HepG2 (cell line): ENCODE data around the gene GGA2. TPM values are rescaled to one million over a fixed set of nuclear protein-coding genes. Genes with fewer than 3 reads are reported as not detected.

Source experiments
- ARID2 ChIP-seq: sonication (generic); formaldehyde crosslinking; IDR thresholded peaks from 2 replicates; pipeline ENCODE4 v1.8.1; 2022; ENCODE audit warnings: mild to moderate bottlenecking, missing genetic modification reagents, borderline replicate concordance
- GMEB1 ChIP-seq: sonication (generic); formaldehyde crosslinking; IDR thresholded peaks from 2 replicates; pipeline ENCODE4 v1.5.1; 2020; ENCODE audit warnings: missing genetic modification reagents, mild to moderate bottlenecking, borderline replicate concordance
- HBP1 ChIP-seq: IDR thresholded peaks from 2 replicates; pipeline ENCODE4 v1.6.1; 2016; ENCODE audit warnings: low read depth, control low read depth
- HNF4A ChIP-seq: sonication (generic); formaldehyde crosslinking; IDR thresholded peaks from 2 replicates; pipeline ENCODE4 v1.4.0; 2020; ENCODE audit warnings: missing genetic modification reagents
- MLX ChIP-seq: IDR thresholded peaks from 2 replicates; pipeline ENCODE4 v1.6.1; 2016
- NR3C1 ChIP-seq: sonication (generic); formaldehyde crosslinking; IDR thresholded peaks from 2 replicates; pipeline ENCODE4 v1.4.0; 2020; ENCODE audit warnings: missing genetic modification reagents
- RELA ChIP-seq: sonication (generic); formaldehyde crosslinking; IDR thresholded peaks from 2 replicates; pipeline ENCODE4 v1.4.0; 2020; ENCODE audit warnings: missing genetic modification reagents
- SP4 ChIP-seq: sonication (generic); formaldehyde crosslinking; IDR thresholded peaks from 2 replicates; pipeline ENCODE4 v1.8.1; 2023; ENCODE audit warnings: mild to moderate bottlenecking, missing genetic modification reagents
- SRF ChIP-seq: IDR thresholded peaks from 2 replicates; pipeline ENCODE4 v1.6.1; 2011; ENCODE audit warnings: mild to moderate bottlenecking, low read depth, low read length, moderate library complexity
- TARDBP ChIP-seq: sonication (generic); formaldehyde crosslinking; IDR thresholded peaks from 2 replicates; pipeline ENCODE4 v1.8.0; 2022; ENCODE audit warnings: mild to moderate bottlenecking, missing genetic modification reagents
- TFE3 ChIP-seq: IDR thresholded peaks from 2 replicates; pipeline ENCODE4 v1.6.1; 2016
- U2AF1 ChIP-seq: fragments of 200-400 bp; formaldehyde crosslinking; optimal IDR thresholded peaks from 2 replicates; pipeline ENCODE3; 2017; ENCODE audit warnings: mild to moderate bottlenecking, low read depth, low read length
- ZBTB10 ChIP-seq: sonication (generic); formaldehyde crosslinking; IDR thresholded peaks from 2 replicates; pipeline ENCODE4 v1.4.0; 2020; ENCODE audit warnings: missing genetic modification reagents, borderline replicate concordance
- ZFP82 ChIP-seq: sonication (generic); formaldehyde crosslinking; IDR thresholded peaks from 2 replicates; pipeline ENCODE4 v1.5.1; 2020; ENCODE audit warnings: mild to moderate bottlenecking, missing genetic modification reagents, borderline replicate concordance
- ZNF24 ChIP-seq: fragments of 450-650 bp; IDR thresholded peaks from 2 replicates; pipeline ENCODE4 v1.6.1; 2017; ENCODE audit warnings: antibody characterized with exemption, mild to moderate bottlenecking
- ZNF597 ChIP-seq: sonication (generic); formaldehyde crosslinking; IDR thresholded peaks from 2 replicates; pipeline ENCODE4 v1.5.0; 2020; ENCODE audit warnings: missing genetic modification reagents
- ZNF761 ChIP-seq: sonication (generic); formaldehyde crosslinking; conservative IDR thresholded peaks from 2 replicates; pipeline ENCODE4 v1.4.0; 2020; ENCODE audit warnings: mild to moderate bottlenecking, missing genetic modification reagents
- ZSCAN9 ChIP-seq: IDR thresholded peaks from 2 replicates; pipeline ENCODE4 v1.6.1; 2016; ENCODE audit warnings: borderline replicate concordance
- polyA plus RNA-seq, 8 experiments: library from polyadenylated mRNA; depleted of rRNA in 3 of 8; stranded (reverse) in 7 of 8; unstranded in 1 of 8; fragments of >200 nt; fragmentation: Illumina TruSeq in 4 of 8; extraction: Trizol in 4 of 8; gene quantifications; 2 replicates each; pipeline versions ENCODE4 v1.2.1 to v1.2.3, GENCODE V29; 2011 to 2016; ENCODE audit warnings: low read depth in 4 of 8, missing spikeins in 1 of 8, mixed read lengths in 1 of 8; ENCODE audit not compliant: insufficient read depth in 1 of 8
- total RNA-seq, 5 experiments: library from RNA; depleted of rRNA; stranded (reverse); fragments of >200 nt; fragmentation: Illumina TruSeq; extraction: Trizol; gene quantifications; 2 replicates each; pipeline ENCODE4 v1.2.3, GENCODE V29; 2016; ENCODE audit warnings: low read depth in 1 of 5

The GGA2 gene
- total and polyA plus RNA-seq, 2 of the 13 experiments (the other 11 are each of a cell fraction or from before 2014, with no cell fraction given): 51.5 to 69.8 TPM

GRCh38 chr16:23539984-23540816, 29.9 kb upstream of the GGA2 start (continued):
- peak; percentile 69; the same call in 1 of the 2 replicates for TF ChIP-seq HBP1
- TF ChIP-seq SRF: no peak
- TF ChIP-seq ZSCAN9: peak; percentile 99
- TF ChIP-seq NR3C1 (CRISPR knock-in tag): no peak
- peak; percentile 62; the same call in 1 of the 2 replicates for TF ChIP-seq SP4 (CRISPR knock-in tag)
- TF ChIP-seq TARDBP (CRISPR knock-in tag): peak; percentile 97
- TF ChIP-seq RELA (CRISPR knock-in tag): peak; percentile 80; the same call in 1 of the 2 replicates
- peak; percentile 97 for TF ChIP-seq ZFP82 (CRISPR knock-in tag)
- peak; percentile 87 for TF ChIP-seq ZNF24
- no peak for TF ChIP-seq ZNF761 (CRISPR knock-in tag)
- TF ChIP-seq U2AF1: no peak
- peak; percentile 72 for TF ChIP-seq GMEB1 (CRISPR knock-in tag)
- TF ChIP-seq ARID2 (CRISPR knock-in tag): no peak
- peak; percentile 91 for TF ChIP-seq TFE3 (CRISPR knock-in tag)
- peak; percentile 88 for TF ChIP-seq MLX (CRISPR knock-in tag)
- TF ChIP-seq ZBTB10 (CRISPR knock-in tag): no peak
- TF ChIP-seq HNF4A (CRISPR knock-in tag): peak; percentile 90
- TF ChIP-seq ZNF597: no peak
